Endothelial cell of umbilical vein (primary cell): ENCODE results near the gene MYH9.

Source experiments
- CTCF ChIP-seq, 2 donors: IDR thresholded peaks; 1 replicate in 1 of 2; 2 replicates in 1 of 2; pipeline ENCODE4 v1.5.1; 2011; ENCODE audit warnings: low read length in 2 of 2, mild to moderate bottlenecking in 2 of 2, moderate library complexity in 2 of 2, control low read depth in 1 of 2, inconsistent platforms in 1 of 2, low read depth in 1 of 2; ENCODE audit not compliant: insufficient read depth in 1 of 2; ENCODE audit errors: extremely low read depth in 1 of 2
- EZH2 ChIP-seq: IDR thresholded peaks from 2 replicates; pipeline ENCODE4 v1.6.1; 2012; ENCODE audit warnings: borderline replicate concordance, low read depth, mild to moderate bottlenecking, moderate library complexity, low read length, inconsistent platforms; ENCODE audit not compliant: severe bottlenecking
- MAX ChIP-seq: IDR thresholded peaks from 2 replicates; pipeline ENCODE4 v1.6.1; 2011; ENCODE audit not compliant: insufficient read depth, insufficient read length
- MYC ChIP-seq: IDR thresholded peaks from one replicate; pipeline ENCODE4 v1.6.1; 2011; ENCODE audit warnings: mild to moderate bottlenecking, low read depth, low read length
- POLR2A ChIP-seq: IDR thresholded peaks from 2 replicates; pipeline ENCODE4 v1.6.1; 2012; ENCODE audit warnings: low read depth, mild to moderate bottlenecking, control low read depth, low read length
- POLR2AphosphoS5 ChIP-seq: IDR thresholded peaks from 2 replicates; pipeline ENCODE4 v1.6.1; 2012; ENCODE audit warnings: low read depth, mild to moderate bottlenecking, control low read depth, low read length, moderate library complexity; ENCODE audit not compliant: insufficient read depth

GRCh38 chr22:36324414-36324813, 63.4 kb downstream of the MYH9 start:
- TF ChIP-seq CTCF (IDR thresholded peaks at IDR 0.05; ENCODE audit: extremely low read depth in 1 of 2, insufficient read depth in 1 of 2, low read depth in 1 of 2, low read length in 2 of 2) (no peak), MAX (no peak), POLR2A (no peak), MYC (no peak), EZH2 (no peak), POLR2AphosphoS5 (no peak)
